ENCODE measurements around the gene IFIH1.

The IFIH1 gene

DNA sequence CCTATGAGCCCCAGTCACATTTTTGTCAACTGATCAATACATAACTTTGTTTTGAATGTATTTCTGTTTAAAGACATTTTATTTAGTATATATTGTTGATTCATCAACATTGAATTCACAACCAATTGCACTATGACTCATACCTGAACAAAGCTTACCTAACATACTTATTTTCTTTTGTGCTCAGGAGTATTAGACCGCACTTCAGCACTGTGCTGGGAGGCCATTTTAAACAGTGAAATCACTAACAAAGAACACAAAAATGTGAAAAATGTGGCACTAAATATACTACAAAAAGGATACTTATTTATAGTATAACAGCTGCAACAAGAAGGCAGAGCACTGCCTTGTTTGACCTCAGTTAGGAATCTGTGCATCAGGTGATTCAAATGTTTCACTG, 12.4 kb upstream of the IFIH1 start:
- H3K4me3 ChIP-seq (ENCODE audit: low read length) = no peak overlapping the region
- no peak for DNase-seq (ENCODE audit: low read depth, low spot score)
- H3K9me3 ChIP-seq (ENCODE audit: control insufficient read depth, insufficient read depth, low read length) = no peaks in the 10 kb centered on the region
- no peak overlapping the region for H3K27ac ChIP-seq (ENCODE audit: low read length)
- H3K27me3 ChIP-seq (ENCODE audit: control insufficient read depth, insufficient read depth, low read length) = no peaks in the 10 kb centered on the region
- H3K4me1 ChIP-seq (ENCODE audit: control insufficient read depth, insufficient read depth, low read length) = no peaks in the 10 kb centered on the region
- H3K36me3 ChIP-seq (ENCODE audit: control insufficient read depth, insufficient read depth, low read length) = no peaks in the 10 kb centered on the region
- WGBS (ENCODE audit: insufficient coverage, insufficient read length) = no CpG with 5 or more reads among the region's 1 CpG

DNA sequence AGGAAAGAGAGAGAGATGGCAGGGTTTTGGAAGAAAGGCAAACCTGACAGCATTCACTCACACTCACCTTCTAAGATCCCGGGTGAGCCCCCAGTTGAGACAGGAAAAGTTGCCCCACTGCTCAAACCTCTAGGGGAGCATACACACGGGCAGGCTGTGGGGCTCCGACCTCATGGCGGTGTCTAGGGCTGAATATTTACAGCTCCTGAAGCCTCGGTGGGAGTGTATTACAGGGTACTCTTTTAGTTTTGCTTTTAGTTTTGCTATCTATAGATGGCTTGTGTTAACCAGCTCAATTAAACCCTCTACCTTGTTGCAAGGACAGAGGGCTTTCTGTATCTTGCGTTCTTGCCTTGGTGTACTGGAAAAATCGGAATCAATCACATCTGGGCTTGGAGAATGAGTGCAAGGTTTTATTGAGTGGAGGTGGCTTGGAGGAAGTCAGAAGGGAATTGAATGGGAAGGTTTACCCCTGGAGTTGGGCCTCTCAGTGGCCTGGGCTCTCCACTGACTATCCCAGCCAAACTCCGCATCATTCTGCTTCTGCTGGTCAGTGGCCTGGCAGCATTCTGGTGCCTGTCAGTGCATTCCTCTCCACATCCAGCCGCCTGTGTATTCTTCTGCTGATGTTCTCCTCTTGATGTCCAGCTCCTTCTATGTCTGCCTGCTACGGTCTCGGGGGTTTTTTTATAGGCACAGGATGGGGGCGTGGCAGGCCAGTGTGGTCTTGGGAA, 10.1 kb upstream of the IFIH1 start:
- DNase-seq (ENCODE audit: low read depth, low spot score) = no peak
- no CpG with 5 or more reads among the region's 12 CpGs for WGBS (ENCODE audit: insufficient coverage, insufficient read length)
- Histone ChIP-seq H3K4me3 (ENCODE audit: low read length) (no peak overlapping the region), H3K27me3 (ENCODE audit: control insufficient read depth, insufficient read depth, low read length) (no peaks in the 10 kb centered on the region), H3K27ac (ENCODE audit: low read length) (no peak overlapping the region), H3K4me1 (ENCODE audit: control insufficient read depth, insufficient read depth, low read length) (no peaks in the 10 kb centered on the region), H3K9me3 (ENCODE audit: control insufficient read depth, insufficient read depth, low read length) (no peaks in the 10 kb centered on the region), H3K36me3 (ENCODE audit: control insufficient read depth, insufficient read depth, low read length) (no peaks in the 10 kb centered on the region)

DNA sequence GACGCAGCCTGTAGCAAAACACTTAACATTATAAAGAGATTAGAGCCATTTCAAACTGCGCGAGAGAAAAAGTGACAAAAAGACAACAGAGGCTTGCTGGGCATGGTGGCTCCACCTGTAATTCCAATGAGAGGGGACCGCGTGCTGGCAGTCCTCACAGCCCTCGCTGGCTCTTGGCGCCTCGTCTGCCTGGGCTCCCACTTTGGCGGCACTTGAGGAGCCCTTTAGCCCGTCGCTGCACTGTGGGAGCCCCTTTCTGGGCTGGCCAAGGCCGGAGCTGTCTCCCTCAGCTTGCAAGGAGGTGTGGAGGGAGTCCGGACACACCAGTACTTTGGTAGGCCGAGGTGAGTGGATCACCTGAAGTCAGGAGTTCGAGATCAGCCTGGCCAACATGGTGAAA, 9.3 kb upstream of the IFIH1 start:
- H3K36me3 ChIP-seq (ENCODE audit: control insufficient read depth, insufficient read depth, low read length) = no peaks in the 10 kb centered on the region
- no peaks in the 10 kb centered on the region for H3K27me3 ChIP-seq (ENCODE audit: control insufficient read depth, insufficient read depth, low read length)
- H3K4me3 ChIP-seq (ENCODE audit: low read length) = no peak overlapping the region
- no peaks in the 10 kb centered on the region for H3K9me3 ChIP-seq (ENCODE audit: control insufficient read depth, insufficient read depth, low read length)
- H3K4me1 ChIP-seq (ENCODE audit: control insufficient read depth, insufficient read depth, low read length) = no peaks in the 10 kb centered on the region
- DNase-seq (ENCODE audit: low read depth, low spot score) = no peak
- no CpG with 5 or more reads among the region's 15 CpGs for WGBS (ENCODE audit: insufficient coverage, insufficient read length)
- no peak overlapping the region for H3K27ac ChIP-seq (ENCODE audit: low read length)

DNA sequence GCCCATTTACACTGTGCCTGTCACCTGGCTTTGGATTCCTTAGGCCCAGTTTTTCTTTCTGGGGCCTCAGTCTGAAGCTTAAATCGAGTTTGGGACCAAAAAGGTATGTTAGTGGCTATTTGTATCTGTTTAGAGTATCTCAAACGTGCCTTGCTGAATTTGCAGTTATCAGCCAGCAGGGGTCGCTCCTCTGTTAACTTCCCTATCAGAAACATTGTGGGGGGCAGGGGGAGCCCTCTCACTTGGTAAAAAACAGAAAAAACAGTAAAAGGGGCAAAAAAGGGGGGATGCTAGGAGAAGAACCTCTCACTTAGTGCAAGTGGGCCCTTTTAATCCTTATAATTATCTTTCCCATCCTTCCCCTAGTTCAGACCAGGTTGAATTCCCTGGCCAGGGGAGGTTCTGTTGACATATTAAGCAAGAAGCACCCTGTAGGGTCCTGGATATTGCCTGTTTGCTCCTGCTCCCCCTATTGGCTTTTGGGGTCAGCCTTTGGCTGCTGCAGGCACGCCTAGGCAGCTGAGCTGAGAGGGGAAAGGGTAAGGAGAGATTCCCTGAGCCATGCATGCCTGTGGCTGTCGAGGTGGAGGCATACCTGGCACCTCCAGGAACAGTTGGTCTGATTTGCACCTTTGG, 8.8 kb upstream of the IFIH1 start:
- Histone ChIP-seq H3K36me3 (ENCODE audit: control insufficient read depth, insufficient read depth, low read length) (no peaks in the 10 kb centered on the region), H3K4me3 (ENCODE audit: low read length) (no peak overlapping the region), H3K9me3 (ENCODE audit: control insufficient read depth, insufficient read depth, low read length) (no peaks in the 10 kb centered on the region), H3K4me1 (ENCODE audit: control insufficient read depth, insufficient read depth, low read length) (no peaks in the 10 kb centered on the region), H3K27me3 (ENCODE audit: control insufficient read depth, insufficient read depth, low read length) (no peaks in the 10 kb centered on the region), H3K27ac (ENCODE audit: low read length) (no peak overlapping the region)
- DNase-seq (ENCODE audit: low read depth, low spot score) = no peak
- WGBS (ENCODE audit: insufficient coverage, insufficient read length) = no CpG with 5 or more reads among the region's 5 CpGs

DNA sequence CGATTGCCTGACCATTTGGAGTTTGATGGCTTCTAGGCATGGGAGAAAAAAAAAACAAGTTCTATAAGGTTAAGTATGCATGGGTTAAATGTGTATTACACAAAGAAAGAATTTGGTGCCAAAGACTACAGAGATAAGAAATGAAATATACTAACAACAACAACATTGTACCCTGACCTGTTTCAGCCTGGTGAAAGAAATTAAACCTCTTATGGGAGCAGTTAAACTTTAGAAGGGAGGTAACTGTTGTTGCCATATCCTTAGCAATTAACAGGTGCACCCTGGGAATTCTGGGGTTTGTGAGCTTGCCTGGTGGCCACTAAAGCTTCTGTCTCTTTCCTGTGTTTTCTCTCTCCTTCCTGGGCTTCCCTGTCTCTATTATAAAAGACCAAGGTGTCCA, 6.5 kb upstream of the IFIH1 start:
- DNase-seq (ENCODE audit: low read depth, low spot score) = no peak
- no peaks in the 10 kb centered on the region for H3K27me3 ChIP-seq (ENCODE audit: control insufficient read depth, insufficient read depth, low read length)
- H3K4me1 ChIP-seq (ENCODE audit: control insufficient read depth, insufficient read depth, low read length) = no peaks in the 10 kb centered on the region
- H3K9me3 ChIP-seq (ENCODE audit: control insufficient read depth, insufficient read depth, low read length) = no peaks in the 10 kb centered on the region
- no CpG with 5 or more reads among the region's 1 CpG for WGBS (ENCODE audit: insufficient coverage, insufficient read length)
- no peak overlapping the region for H3K27ac ChIP-seq (ENCODE audit: low read length)
- no peaks in the 10 kb centered on the region for H3K36me3 ChIP-seq (ENCODE audit: control insufficient read depth, insufficient read depth, low read length)
- H3K4me3 ChIP-seq (ENCODE audit: low read length) = no peak overlapping the region

DNA sequence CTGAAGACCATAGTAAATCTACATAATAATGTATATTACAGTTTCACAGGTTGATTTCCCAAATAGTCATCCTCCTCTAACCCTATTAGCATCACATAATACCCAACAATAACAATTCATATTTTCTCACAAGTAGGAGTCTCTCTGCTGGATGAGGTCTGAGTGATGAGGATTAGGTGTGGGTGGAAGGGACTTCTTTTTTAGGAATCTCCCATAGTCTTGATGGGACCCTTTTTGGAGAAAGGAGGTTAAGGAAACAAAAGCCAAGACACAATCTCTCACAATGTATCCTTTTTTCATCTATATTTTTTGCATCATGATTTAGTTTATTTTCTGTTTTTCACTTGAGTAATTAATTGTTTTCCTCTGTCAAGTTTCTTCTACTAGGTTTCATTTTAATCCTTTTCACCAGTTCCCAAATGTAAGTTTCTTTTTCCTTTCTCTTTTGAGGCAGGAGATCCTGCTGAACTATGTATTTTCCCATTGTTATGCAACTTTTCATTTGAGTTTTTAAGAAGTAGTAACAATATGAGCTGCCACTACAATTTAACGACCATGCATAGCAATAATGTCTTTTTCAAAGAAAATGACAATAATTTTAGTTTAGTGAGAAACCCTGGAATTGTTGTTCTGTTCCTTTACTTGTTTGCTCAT, 2.5 kb upstream of the IFIH1 start:
- peaks cover 2% of the 10 kb centered on the region; the same call in 1 of the 2 replicates for H3K27me3 ChIP-seq (ENCODE audit: control insufficient read depth, insufficient read depth, low read length)
- H3K36me3 ChIP-seq (ENCODE audit: control insufficient read depth, insufficient read depth, low read length) = no peaks in the 10 kb centered on the region
- H3K9me3 ChIP-seq (ENCODE audit: control insufficient read depth, insufficient read depth, low read length) = no peaks in the 10 kb centered on the region
- H3K4me3 ChIP-seq (ENCODE audit: low read length) = no peak overlapping the region
- no peaks in the 10 kb centered on the region for H3K4me1 ChIP-seq (ENCODE audit: control insufficient read depth, insufficient read depth, low read length)
- H3K27ac ChIP-seq (ENCODE audit: low read length) = no peak overlapping the region
- no peak for DNase-seq (ENCODE audit: low read depth, low spot score)
- WGBS (ENCODE audit: insufficient coverage, insufficient read length) = no CpG with 5 or more reads among the region's 1 CpG

DNA sequence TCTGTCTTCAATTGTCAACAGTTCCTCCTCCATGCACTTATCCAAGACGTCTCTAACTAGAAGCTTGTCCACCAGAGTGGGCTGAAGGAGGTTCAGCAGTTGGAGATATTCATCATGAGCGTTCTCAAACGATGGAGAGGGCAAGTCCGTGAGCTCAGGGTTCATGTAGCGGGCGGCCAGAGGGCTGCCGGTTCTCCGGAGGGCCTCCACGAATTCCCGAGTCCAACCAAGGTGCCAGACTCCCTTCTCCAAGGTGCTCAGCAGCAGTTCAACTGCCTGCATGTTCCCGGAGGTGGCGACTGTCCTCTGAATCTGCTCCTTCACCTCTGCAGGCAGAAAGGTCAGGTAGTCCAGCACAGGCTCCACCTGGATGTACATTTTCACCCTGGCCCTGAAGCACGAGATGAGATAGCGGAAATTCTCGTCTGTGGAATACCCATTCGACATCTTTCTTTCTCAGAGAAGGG, 590 bp downstream of the IFIH1 start:
- no CpG with 5 or more reads among the region's 16 CpGs for WGBS (ENCODE audit: insufficient coverage, insufficient read length)
- H3K27me3 ChIP-seq (ENCODE audit: control insufficient read depth, insufficient read depth, low read length) = peaks cover 2% of the 10 kb centered on the region; the same call in 1 of the 2 replicates
- H3K36me3 ChIP-seq (ENCODE audit: control insufficient read depth, insufficient read depth, low read length) = no peaks in the 10 kb centered on the region
- H3K27ac ChIP-seq (ENCODE audit: low read length) = no peak overlapping the region
- DNase-seq (ENCODE audit: low read depth, low spot score) = no peak
- peak overlapping the region; percentile 67; the same call in 1 of the 2 replicates for H3K4me3 ChIP-seq (ENCODE audit: low read length)
- H3K9me3 ChIP-seq (ENCODE audit: control insufficient read depth, insufficient read depth, low read length) = no peaks in the 10 kb centered on the region
- no peaks in the 10 kb centered on the region for H3K4me1 ChIP-seq (ENCODE audit: control insufficient read depth, insufficient read depth, low read length)

DNA sequence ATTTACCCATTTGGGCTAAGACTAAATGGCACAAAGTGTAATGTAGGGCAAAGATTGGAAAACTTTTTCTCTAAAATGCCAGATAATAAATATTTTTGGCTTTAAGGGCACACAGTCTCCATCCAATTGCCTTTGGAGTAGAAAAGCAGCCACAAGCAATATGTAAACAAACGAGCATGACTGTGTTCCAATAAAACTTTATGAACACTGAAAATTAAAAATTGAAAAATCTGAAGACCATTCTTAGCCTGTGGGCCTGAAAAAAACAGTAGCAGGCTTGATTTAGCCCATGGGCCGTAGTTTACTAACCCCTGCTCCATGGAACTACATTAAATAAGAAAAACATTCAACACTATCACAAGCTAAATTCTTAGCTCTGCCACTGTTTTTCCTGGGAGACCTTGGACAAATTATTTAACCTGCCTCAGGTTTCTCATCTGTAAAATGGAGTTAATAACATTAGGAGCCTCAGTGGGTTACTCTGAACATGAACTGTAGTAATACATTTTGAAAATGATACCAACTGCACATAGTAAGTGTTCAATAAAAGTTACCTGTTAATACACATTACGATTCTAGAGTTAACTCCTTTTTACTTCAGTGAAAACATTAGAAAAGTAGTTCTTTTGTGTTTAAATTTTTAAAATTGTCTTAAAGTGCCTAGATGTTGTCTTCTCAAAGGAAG, 1.3 kb downstream of the IFIH1 start:
- no peaks in the 10 kb centered on the region for H3K4me1 ChIP-seq (ENCODE audit: control insufficient read depth, insufficient read depth, low read length)
- H3K27ac ChIP-seq (ENCODE audit: low read length) = no peak overlapping the region
- no peak overlapping the region for H3K4me3 ChIP-seq (ENCODE audit: low read length)
- no CpG with 5 or more reads among the region's 3 CpGs for WGBS (ENCODE audit: insufficient coverage, insufficient read length)
- H3K36me3 ChIP-seq (ENCODE audit: control insufficient read depth, insufficient read depth, low read length) = no peaks in the 10 kb centered on the region
- H3K9me3 ChIP-seq (ENCODE audit: control insufficient read depth, insufficient read depth, low read length) = no peaks in the 10 kb centered on the region
- H3K27me3 ChIP-seq (ENCODE audit: control insufficient read depth, insufficient read depth, low read length) = peaks cover 2% of the 10 kb centered on the region; the same call in 1 of the 2 replicates
- no peak for DNase-seq (ENCODE audit: low read depth, low spot score)

DNA sequence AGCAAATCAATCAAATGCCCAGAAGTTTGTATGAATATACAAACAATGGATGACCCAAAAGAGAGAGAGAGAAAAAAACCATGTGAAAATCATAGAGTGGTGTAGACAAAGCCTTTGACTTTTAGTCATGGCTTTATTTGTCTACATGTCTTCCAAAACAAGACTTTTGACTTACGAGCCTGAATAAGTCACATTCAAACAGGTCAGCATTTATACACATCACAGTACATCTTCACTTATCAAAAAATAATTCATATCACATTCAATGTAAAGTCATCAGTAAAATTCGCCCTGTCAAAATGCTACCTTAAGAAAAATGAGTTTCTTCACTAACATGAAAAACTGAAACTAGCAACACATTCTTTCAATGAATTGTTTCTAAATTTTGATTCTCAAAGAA, 1.9 kb downstream of the IFIH1 start:
- no peaks in the 10 kb centered on the region for H3K4me1 ChIP-seq (ENCODE audit: control insufficient read depth, insufficient read depth, low read length)
- no peak for DNase-seq (ENCODE audit: low read depth, low spot score)
- no peaks in the 10 kb centered on the region for H3K9me3 ChIP-seq (ENCODE audit: control insufficient read depth, insufficient read depth, low read length)
- H3K27me3 ChIP-seq (ENCODE audit: control insufficient read depth, insufficient read depth, low read length) = peaks cover 2% of the 10 kb centered on the region; the same call in 1 of the 2 replicates
- no peak overlapping the region for H3K27ac ChIP-seq (ENCODE audit: low read length)
- WGBS (ENCODE audit: insufficient coverage, insufficient read length) = 100% methylated on average over 2 of the region's 2 CpGs
- no peak overlapping the region for H3K4me3 ChIP-seq (ENCODE audit: low read length)
- H3K36me3 ChIP-seq (ENCODE audit: control insufficient read depth, insufficient read depth, low read length) = no peaks in the 10 kb centered on the region

DNA sequence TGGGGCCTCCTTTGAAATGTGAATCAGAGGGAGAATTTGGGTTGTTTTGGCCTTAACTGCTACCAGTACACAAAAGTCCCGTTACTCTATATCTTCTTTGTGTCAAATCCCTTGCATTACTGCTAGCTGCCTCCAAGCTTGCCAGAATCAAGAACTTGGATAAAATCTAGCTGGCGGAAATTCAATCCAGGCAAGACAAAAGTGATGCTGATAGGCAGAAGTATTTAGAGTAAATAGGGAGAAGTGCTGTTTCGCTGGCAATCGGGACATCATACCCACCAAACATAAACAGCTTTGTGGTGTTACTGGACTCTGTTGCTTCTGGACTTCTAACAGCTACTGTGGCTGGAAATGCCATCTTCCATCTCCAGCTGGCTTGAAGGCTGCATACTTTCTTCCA, 2.5 kb downstream of the IFIH1 start:
- WGBS (ENCODE audit: insufficient coverage, insufficient read length) = no CpG with 5 or more reads among the region's 4 CpGs
- Histone ChIP-seq H3K36me3 (ENCODE audit: control insufficient read depth, insufficient read depth, low read length) (no peaks in the 10 kb centered on the region), H3K27ac (ENCODE audit: low read length) (no peak overlapping the region), H3K4me3 (ENCODE audit: low read length) (no peak overlapping the region), H3K27me3 (ENCODE audit: control insufficient read depth, insufficient read depth, low read length) (peaks cover 2% of the 10 kb centered on the region; the same call in 1 of the 2 replicates), H3K9me3 (ENCODE audit: control insufficient read depth, insufficient read depth, low read length) (no peaks in the 10 kb centered on the region), H3K4me1 (ENCODE audit: control insufficient read depth, insufficient read depth, low read length) (no peaks in the 10 kb centered on the region)
- DNase-seq (ENCODE audit: low read depth, low spot score) = no peak

All from iPS DF 6.9 (cell line).